HFF-Myc (cell line): ENCODE data around the gene GRIP1.
"Not testable (repeated sequence)": the region's sequence is repeated elsewhere in the genome, so short reads cannot be mapped to it uniquely, and the experiment has no call there.

Experiments used
- DNase-seq: peaks from one replicate; pipeline ENCODE4 v3.0.0-alpha.2; 2011; ENCODE audit warnings: low read depth; ENCODE audit errors: extremely low read depth
- H3K4me3 ChIP-seq: replicated peaks from 2 replicates; pipeline ENCODE4 v1.5.1; 2011; ENCODE audit warnings: low read depth, mild to moderate bottlenecking, control low read depth, low read length
- CTCF ChIP-seq: IDR thresholded peaks from 2 replicates; pipeline ENCODE4 v1.5.1; 2012; ENCODE audit warnings: mild to moderate bottlenecking, low read depth, low read length, control low read depth; ENCODE audit errors: missing control alignments

Gene GRIP1

DNA sequence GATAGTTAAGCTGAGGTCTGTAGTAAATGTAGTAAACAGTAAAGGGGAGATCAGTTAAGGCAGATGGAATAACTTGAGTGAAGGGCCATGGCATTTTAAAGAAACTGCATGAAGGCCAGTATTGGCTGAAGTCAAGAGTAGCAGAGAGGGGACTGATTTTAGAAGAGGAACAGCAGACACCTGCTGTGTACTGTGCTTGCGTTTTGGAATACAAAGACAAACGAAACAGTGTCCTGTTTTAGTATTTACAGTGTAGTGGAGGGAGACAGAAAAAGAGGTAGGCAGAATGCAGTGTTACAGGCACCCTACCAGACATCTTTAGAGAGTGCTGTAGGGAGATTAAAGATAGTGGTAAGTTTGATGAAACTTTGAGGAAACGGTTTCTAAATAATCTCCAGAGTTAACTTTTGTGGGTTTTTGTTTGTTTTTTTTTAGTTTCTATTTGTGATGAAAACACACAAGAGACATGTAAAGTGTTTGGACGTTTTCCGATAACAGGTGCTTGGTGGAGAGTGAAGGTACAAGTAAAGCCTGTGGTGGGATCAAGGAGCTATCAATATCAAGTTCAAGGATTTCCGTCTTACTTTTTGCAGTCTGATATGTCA, 374.5 kb downstream of the GRIP1 start:
- no peak overlapping the region for H3K4me3 ChIP-seq
- TF ChIP-seq CTCF, result no peak
- no peak for DNase-seq

GRCh38 chr12:66303316-66303804, 375.5 kb downstream of the GRIP1 start:
- H3K4me3 ChIP-seq, result peak overlapping the region; percentile 85
- not testable (repeated sequence) for DNase-seq

DNA sequence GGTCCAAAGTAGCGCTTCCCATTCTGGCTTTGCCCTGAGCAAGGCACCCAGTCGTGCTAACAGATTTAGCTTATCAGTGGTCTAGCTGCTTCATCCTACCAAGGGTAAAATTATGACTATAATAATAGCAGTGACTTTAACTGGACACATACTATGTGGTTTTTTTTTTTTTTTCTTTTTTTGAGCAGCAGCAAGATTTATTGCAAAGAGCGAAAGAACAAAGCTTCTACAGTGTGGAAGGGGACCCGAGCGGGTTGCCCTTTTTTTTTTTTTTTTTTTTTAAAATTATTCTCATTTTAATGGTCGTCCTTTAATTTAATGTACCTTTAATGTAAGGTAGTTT, 376.1 kb downstream of the GRIP1 start:
- H3K4me3 ChIP-seq, result peak overlapping the region; percentile 85
- DNase-seq, result no peak
- TF ChIP-seq CTCF, result no peak

DNA sequence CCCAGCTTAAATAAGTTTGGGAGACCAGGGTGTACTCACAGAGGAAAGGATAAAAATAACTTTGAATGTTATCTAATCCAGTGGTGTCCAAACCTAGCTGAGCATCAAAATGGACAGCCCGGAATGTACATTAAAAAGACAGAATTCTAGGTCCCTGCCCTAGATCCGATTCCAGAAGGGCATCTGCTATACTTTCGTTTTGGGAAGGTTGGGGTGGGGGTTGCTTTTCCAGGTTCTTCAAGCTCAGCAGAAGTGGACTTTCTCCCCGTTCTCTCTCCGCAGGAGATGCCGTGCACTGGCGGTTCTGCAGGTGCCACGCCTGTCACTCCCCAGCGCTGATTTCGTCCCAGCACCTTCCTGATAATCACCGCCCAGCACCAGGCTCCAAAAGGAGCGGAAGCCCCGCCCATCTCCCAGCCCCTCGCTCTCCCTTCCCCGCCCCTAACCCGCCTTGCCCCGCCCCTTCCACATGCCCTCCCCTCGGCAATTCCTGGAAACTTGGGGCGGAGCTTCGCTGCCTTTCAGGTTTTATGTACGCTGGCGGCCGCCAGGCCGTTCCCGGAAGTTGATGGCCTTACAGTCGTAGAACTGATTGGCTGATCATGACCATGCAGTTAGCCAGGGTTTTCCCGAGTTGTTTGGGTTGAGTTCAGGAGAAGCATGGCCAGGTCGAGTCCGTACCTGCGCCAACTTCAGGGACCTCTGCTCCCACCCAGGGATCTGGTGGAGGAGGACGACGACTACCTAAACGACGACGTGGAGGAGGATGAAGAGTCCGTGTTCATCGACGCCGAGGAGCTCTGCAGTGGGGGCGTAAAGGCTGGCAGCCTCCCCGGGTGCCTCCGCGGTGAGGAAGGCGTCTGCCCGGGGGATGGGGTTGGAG, 376.7 kb downstream of the GRIP1 start, which contains the start of gene HELB:
Gene HELB (plus strand): TSS at position 550 of the 883 bp plus-strand sequence. CDS start 111 bp downstream, at position 661.
- no peak for TF ChIP-seq CTCF
- DNase-seq, result peak; percentile 91
- peak within 1 kb of the TSS; percentile 85 for H3K4me3 ChIP-seq

GRCh38 chr12:66297923-66298322, 381.0 kb downstream of the GRIP1 start:
- TF ChIP-seq CTCF, result no peak
- H3K4me3 ChIP-seq, result no peak overlapping the region
- no peak for DNase-seq
